Heart left ventricle (tissue), 13 donors: ENCODE data around the gene PRSS21.

Source experiments
- POLR2A ChIP-seq, 2 donors: fragments of 450-650 bp; IDR thresholded peaks; one replicate each; pipeline ENCODE4 v1.6.1; 2017; ENCODE audit warnings: antibody characterized with exemption in 2 of 2, mild to moderate bottlenecking in 2 of 2, moderate library complexity in 2 of 2
- TF ChIP-seq, protein P1 (sequence below), 12 donors: fragments of 200-600 bp; sonication (generic) in 4 of 12; IDR thresholded peaks; one replicate each; pipeline versions ENCODE4 v1.5.0 to v1.8.0; 2018 to 2022; ENCODE audit warnings: antibody characterized with exemption in 12 of 12, mild to moderate bottlenecking in 5 of 12
- donor health status: ischemic (EF 13 %, LVEDD 7.1; RV severe dilation, severe dysfunction).
- donor health status: DM: no; HTN: yes; CAD: no.
- donor health status: DM: no; HTN: no; CAD: no.
- donor health status: ischemic (EF 25% LVEDD 6.9; RV normal size, moderate dysfunction).
- donor health status: ischemic (EF 25% LVEDD 5.7; RV mildly dilated, moderate dysfunction).
- donor health status: ischemic (EF 35%, LVEDD 5.7; RV mildly dilated, moderate dysfunction).
- donor health status: nonischemic (EF 11% LVEDD 7.7; RV severe dilation, severe dysfunction).
- donor health status: DM: yes; HTN: yes; CAD: no.
- donor health status: PGD.
- donor health status: ischemic (EF 29% LVEDD 5.4; RV normal size, mild dysfunction).
- donor health status: nonischemic (EF 23%, LVEDD 6.1; RV moderate dilation, normal function).

- TF ChIP-seq, protein P1, sequence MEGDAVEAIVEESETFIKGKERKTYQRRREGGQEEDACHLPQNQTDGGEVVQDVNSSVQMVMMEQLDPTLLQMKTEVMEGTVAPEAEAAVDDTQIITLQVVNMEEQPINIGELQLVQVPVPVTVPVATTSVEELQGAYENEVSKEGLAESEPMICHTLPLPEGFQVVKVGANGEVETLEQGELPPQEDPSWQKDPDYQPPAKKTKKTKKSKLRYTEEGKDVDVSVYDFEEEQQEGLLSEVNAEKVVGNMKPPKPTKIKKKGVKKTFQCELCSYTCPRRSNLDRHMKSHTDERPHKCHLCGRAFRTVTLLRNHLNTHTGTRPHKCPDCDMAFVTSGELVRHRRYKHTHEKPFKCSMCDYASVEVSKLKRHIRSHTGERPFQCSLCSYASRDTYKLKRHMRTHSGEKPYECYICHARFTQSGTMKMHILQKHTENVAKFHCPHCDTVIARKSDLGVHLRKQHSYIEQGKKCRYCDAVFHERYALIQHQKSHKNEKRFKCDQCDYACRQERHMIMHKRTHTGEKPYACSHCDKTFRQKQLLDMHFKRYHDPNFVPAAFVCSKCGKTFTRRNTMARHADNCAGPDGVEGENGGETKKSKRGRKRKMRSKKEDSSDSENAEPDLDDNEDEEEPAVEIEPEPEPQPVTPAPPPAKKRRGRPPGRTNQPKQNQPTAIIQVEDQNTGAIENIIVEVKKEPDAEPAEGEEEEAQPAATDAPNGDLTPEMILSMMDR (IDR thresholded peaks at IDR 0.05), result no peak
- TF ChIP-seq POLR2A (IDR thresholded peaks at IDR 0.05), result no peak
These were observed 50.6 kb downstream of the PRSS21 start for GRCh38 chr16:2867661-2867986.
